Daoy (cell line): Measurements from ENCODE around the gene TMEM129. TPM values are rescaled to one million over a fixed set of nuclear protein-coding genes. Genes with fewer than 3 reads are reported as not detected.

ENCODE experiments used
- DNase-seq: peaks from one replicate; pipeline ENCODE4 v3.0.0-alpha.2; 2015; ENCODE audit warnings: low read depth
- total RNA-seq: library from RNA; depleted of rRNA; stranded (reverse); fragments of >200 nt; shearing (Covaris generic); gene quantifications from 2 replicates; pipeline ENCODE4 v1.2.3, GENCODE V29; 2014

TMEM129 gene
- total RNA-seq, 1 experiment from 2014 or later, result 19.9 TPM

DNA sequence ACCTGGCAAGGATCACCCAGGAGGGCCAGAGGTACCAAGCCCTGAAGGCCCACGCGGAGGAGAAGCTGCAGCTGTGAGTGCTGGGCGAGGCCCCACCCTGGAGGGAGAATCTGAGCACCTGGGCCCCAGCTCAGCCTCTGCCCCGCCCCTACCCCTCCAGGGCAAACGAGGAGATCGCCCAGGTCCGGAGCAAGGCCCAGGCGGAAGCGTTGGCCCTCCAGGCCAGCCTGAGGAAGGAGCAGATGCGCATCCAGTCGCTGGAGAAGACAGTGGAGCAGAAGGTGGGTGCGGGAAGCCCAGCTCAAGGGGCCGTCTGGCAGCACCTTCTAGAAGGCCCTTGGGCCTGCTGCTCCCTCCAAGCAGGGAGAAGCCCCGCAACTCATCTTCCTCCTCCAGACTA, 23.4 kb upstream of the TMEM129 start:
- DNase-seq, result no peak

DNA sequence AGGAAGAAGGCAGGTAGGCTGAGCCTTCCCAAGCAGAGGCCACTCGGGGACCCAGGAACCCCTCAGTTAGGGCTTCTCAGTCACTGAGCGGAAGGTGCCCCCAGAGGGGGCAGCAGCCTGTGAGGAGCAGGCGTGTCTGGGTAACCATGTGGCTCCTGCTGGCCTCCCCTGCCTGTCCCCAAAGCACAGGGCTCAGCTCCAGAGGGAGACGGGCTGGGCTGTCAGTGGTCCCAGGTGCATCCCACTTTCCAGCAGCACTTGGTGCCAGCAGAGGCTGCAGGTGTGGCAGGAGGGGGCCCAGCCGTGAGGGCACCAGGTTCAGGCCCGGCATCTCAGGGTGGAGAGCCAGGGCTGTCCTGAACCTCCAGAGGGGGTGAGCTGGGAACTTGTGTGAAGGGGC, 22.9 kb upstream of the TMEM129 start:
- no peak for DNase-seq

DNA sequence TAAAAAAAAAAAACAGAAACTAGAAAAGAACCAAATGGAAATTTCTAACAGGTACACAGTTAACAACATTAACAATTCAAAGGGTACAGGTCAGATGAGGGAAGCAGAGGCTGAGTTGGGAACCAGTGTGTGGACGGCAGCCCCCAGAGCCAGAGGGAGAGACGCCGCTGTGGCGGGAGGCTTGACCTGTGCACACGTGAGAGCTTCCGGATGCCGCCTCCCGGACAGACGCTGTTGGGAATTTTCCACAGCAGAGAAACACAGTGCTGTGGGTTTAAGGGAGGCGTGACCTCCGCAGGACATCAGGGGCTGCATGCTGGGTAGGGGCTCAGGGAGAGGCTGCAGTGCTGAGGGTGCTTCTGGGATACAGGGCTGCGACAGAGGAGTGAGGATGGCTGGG, 22.4 kb upstream of the TMEM129 start:
- no peak for DNase-seq

DNA sequence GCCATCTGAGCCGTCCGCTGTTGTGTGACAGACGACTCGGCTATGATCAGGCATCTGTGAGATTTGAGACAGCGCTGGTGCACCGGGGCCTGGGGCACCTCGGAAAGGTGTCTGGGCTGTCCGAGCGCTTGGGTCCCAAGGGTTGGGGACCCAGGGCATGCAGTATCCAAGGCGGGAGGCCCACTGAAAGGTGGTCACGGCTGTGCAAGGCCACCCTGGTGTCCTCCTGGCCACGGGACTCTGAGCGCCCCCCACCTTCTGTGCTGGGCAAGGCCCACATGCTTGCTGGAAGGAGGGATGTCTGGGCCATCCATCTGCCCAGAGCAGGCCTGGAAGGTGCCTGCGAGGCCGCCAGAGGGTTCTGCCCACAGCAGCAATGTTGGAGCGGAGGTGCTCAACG, 20.1 kb upstream of the TMEM129 start:
- no peak for DNase-seq

DNA sequence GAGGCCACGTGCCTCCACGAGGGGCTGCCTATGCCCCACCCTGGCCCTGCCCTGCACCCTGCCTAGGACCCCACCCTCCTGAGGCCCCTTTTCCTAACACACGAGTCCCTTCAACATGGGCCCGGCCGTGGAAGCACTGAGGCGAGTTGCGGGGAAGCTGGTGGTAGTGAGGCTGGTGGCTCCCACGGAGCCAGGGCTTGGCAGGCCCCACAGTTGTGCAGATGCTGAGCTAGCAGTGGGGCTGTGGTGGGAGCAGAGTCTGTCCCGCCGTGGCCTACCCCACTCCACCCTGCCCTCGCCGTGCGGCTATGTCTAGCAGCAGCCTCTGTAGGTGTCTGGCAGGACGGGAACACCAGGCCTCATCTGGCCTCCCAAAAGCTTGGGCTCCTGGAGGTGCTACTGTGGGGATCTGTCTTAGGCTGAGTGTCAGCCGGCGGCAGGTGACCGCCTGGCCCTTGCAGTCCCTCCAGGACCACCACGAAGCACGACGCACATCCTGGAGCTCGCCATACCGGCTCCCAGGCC, 19.0 kb upstream of the TMEM129 start:
- no peak for DNase-seq

DNA sequence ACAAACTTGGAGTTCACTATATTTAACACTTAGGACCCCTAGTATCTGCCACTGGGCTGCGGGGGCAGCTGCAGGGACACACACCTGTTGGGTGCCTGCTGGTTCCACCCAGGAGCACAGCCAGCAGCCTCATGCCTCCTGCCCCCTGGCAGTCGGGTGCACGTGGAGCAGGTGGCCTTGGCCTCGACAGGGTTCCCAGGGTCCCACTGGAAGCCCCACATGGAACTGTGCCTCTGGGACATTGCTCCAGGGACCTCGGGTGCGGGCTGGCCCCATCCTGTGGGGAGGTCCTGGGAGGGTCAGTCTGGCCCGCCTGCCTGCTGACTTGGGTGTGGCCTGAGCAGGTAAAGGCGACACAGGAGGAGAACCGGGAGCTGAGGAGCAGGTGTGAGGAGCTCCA, 18.2 kb upstream of the TMEM129 start:
- DNase-seq, result no peak

DNA sequence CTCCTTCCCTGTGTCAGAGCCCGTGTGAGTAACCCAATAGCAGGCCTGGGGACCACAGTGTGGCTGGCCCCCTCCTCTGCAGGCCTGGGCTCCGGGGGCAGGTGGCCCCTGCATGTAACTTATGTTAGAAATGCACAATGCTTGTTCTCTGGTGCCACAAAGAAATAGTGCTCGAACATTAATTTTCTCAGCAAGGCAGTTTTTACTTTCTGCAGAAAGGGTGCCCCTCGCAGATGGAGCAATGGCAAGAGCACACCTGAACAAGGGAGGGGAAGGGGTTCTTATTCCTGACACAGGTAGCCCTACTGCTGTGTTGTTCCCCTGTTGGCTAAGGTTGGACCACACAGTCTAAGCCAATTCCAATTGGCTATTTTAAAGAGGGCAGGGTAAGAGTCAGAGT, 17.3 kb upstream of the TMEM129 start:
- no peak for DNase-seq

DNA sequence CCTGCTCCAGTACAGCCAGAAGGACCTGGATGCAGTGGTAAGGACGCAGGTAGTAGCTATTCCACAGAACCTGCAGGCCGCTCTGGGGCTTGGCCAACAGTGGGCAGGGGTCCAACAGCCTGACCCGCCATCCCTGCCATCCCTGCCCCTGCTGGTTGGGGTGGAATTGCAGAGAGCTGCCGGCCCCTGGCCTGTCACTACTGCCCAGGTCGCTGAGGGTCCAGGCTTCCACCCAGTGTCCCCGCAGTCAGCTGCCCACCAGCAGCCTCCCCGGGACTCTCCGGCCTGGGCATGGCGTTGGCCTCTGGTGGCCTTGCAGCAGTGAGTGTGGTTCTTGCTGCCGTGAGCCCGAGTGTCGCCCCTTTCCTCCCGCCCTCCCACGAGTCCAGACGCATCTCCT, 16.5 kb upstream of the TMEM129 start:
- DNase-seq, result no peak

DNA sequence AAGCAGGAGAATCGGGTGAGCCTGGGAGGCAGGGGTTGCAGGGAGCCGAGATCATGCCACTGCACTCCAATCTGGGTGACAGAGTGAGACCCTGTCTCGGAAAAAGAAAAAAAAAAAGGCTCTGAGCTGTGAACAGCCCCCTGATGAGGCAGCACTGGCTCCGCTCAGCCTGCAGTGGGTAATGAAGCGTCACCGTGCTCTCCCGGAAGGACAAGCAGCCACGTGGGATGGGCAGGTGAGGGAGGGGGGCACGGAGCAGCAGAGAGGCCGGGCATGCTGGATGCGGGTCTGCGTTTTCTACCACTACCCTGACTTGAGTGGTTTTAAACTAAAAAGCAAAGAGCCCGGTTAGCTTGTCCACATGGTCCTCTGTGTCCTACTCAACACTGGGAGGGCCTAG, 15.7 kb upstream of the TMEM129 start:
- DNase-seq, result no peak

DNA sequence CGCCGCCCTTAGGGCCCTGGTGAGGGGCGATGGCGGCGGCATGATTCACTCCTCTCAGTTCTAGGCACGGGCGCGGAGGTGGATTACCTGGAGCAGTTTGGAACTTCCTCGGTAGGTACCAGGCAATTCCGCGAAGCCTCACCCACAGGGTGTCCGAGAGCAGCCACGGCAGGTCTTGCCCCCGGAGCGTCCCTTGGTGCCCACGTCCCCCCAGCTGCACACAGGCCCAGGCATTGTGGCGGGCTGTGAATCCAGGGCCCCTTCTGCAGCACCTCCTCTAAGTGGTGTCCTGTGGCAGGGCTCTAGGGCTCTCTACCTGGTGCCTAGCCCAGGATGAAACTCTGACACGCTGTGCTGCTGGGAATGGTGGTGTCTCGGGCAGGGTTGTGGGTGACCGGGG, 14.1 kb upstream of the TMEM129 start:
- no peak for DNase-seq

DNA sequence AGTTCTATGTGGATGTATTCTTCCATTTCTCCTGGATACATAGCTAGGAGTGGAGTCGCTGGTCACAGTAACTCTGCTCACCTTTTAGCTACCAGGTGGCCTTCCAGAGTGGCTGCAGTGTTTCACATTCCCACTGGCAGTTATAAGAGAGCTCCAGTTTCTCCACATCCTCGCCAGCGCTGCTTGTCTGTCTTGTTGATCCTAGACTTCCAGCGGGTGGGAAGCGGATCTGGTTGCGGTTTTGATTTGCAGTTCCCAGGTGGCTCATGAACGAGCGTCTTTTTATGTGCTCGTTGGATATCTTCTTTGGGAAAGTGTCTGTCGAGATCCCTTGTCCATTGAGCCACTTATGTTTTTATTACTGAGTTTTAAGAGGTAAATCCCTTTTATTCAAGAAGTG, 11.8 kb upstream of the TMEM129 start:
- DNase-seq, result no peak

DNA sequence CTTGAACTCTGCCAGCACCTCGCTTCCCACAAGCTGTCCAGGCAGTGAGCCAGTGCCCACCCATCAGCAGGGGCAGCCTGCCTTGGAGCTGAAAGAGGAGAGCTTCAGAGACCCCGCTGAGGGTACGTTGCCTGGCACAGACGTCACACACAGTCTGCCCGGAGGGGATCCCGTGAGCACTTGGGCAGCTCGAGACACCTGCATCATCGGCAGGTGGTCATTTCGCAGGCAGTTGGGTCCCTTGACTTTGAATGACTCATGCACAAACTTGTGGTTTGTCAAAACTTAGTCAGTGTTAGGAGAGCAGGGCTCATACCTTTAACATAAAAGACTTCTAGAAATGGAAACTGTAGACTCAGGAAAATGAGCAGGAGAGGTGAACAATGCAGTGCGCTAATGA, 10.1 kb upstream of the TMEM129 start:
- peak; percentile 64 for DNase-seq

DNA sequence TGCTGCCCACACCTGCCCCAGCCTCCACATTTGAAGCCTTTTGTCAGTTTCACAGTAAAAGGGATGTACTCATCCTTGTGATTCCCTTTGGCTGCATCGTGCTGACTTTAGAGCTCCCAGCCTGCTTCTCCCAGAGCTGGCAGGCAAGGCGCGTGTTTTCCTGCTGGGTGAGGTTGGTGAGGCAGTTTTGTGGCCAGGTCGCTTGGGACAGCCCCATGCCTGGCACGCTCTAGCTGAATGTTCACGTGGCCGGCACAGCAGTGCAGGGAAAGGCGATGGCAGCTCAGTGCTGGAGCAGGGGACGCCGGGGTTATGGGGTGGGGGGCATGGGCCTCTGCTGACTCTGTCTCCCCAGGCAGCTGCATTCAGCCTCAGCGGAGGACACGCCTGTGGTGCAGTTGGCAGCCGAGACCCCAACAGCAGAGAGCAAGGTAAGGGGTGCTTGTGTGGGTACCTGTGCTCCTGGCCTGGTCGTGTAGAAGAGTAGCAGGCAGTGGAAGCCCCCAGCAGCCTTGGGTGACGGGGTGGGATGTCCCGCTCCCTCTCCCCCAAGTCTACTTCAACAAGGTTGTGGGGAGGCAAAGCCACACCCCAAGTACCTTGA, 9.5 kb upstream of the TMEM129 start:
- no peak for DNase-seq

DNA sequence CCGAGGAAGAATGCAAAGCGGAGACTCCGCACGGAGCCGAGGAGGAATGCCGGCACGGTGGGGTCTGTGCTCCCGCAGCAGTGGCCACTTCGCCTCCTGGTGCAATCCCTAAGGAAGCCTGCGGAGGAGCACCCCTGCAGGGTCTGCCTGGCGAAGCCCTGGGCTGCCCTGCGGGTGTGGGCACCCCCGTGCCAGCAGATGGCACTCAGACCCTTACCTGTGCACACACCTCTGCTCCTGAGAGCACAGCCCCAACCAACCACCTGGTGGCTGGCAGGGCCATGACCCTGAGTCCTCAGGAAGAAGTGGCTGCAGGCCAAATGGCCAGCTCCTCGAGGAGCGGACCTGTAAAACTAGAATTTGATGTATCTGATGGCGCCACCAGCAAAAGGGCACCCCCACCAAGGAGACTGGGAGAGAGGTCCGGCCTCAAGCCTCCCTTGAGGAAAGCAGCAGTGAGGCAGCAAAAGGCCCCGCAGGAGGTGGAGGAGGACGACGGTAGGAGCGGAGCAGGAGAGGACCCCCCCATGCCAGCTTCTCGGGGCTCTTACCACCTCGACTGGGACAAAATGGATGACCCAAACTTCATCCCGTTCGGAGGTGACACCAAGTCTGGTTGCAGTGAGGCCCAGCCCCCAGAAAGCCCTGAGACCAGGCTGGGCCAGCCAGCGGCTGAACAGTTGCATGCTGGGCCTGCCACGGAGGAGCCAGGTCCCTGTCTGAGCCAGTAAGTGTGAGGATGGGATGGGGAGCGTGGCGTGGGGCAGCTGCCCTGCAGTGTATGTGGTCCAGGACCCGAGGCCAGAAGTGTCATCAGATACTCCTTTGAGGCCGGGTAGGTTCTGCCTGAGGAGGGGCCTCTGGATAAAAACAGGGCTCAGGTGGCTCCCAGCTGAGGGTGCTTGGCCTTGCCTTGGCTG, 7.2 kb upstream of the TMEM129 start:
- DNase-seq, result no peak

DNA sequence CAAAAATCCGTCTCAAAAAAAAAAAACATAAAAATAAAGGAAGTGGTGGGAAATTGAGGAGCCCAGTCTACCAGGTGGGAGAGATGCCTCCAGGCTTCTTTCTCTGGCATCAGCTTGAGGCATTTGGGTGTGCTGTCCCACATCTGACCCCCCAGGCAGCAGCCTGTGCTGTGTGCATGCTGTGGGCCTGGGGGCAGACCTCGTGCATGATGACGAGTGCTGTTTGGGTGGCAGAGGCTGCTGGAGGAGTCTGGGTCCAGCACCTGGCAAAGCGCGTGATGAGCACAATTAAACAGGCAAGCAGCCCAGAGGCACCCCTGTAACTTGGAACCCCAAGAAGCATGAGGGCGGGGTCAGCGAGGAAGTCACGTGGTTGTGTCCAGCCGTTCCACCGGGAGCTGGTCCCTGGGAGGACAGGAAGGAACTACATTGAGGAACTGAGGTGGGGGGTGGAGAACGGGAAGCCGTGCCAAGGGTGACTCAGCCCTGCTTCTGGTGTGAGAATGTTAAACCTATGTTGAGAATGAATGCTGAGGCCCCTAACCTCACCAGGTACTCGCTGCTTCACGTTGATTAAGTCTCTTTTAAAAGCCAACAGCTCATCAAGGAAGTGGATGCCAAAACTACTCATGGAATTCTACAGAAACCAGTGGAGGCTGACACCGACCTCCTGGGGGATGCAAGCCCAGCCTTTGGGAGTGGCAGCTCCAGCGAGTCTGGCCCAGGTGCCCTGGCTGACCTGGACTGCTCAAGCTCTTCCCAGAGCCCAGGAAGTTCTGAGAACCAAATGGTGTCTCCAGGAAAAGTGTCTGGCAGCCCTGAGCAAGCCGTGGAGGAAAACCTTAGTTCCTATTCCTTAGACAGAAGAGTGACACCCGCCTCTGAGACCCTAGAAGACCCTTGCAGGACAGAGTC, 6.3 kb upstream of the TMEM129 start:
- peak; percentile 96 for DNase-seq

DNA sequence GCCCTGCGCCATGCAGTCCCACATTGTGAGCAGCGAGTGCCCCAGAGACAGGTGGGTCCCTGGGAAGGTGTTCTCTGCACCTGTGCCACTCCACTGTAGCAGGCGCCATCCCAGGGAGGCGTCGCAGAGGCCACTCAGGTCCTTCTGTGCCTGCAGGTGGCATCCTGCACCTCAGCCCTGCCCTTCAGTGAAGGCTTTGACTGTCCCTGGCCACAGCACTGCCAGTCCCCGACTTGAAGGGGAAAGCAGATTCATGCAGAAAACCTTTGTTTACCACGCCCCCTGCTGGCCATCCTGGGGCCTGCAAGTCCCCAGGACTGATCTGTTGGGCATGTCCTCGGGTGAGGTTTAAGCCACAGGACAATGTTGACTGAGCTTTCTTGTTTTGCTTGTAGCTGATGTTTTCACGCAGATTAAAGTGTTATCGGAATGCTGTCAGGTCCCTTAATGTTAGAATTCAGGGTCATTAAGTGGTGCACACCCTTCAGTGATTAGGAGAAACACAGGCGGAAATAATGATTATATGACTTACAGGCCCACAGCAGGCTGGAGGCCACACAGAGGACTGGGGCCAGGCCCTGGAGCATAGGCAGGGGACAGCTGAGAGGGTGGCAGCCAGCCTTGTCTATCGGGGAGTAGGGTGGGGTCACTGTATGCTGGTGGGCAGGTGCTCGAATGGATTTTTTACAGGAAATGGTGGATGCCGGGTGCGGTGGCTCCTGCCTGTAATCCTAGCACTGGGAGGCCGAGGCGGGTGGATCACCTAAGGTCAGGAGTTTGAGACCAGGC, 5.2 kb upstream of the TMEM129 start:
- peak; percentile 77 for DNase-seq

DNA sequence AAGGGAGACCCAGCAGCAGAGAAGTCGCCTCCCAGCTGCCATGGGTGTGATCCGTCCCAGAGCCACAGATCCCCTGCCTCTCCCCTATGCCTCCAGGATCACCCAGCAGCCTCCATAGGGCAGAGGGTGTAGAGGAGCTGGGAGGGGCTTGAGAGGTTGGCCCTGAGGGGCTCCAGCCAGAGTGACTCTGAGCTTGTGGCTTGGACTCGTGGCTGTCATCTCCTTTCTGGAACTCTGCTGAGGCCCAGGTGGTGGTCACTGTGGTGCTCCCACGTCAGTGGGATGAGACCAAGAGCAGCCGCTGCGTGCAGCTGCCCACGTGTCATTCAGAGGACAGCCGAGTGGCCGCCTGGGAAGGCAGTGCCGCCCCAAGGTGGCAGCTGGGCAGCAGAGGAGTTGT, 4.4 kb upstream of the TMEM129 start:
- no peak for DNase-seq

DNA sequence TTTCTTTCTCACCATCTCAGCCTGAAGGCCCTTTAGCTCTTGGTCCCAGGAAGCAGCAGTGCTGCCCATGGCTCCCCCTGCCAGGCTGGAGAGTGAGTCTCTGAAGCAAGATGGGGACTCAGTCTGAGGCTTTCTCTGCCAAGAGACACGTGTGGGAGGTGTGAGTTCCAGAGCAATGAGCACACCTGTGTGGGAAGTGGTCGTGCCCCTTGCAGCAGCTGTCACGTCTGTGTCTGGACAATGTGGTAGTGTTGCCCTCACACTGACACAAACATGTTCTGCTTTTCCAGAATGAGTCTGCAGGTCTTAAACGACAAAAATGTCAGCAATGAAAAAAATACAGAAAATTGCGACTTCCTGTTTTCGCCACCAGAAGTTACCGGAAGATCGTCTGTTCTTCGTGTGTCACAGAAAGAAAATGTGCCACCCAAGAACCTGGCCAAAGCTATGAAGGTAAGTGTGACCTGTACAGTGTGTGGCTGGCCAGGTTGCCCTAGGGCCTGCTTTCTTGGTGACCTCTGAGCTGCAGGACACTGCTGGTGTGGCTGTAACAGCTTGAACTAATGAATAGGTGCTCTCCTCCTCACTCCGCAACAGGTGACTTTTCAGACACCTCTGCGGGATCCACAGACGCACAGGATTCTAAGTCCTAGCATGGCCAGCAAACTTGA, 2.1 kb upstream of the TMEM129 start:
- DNase-seq, result peak; percentile 2

DNA sequence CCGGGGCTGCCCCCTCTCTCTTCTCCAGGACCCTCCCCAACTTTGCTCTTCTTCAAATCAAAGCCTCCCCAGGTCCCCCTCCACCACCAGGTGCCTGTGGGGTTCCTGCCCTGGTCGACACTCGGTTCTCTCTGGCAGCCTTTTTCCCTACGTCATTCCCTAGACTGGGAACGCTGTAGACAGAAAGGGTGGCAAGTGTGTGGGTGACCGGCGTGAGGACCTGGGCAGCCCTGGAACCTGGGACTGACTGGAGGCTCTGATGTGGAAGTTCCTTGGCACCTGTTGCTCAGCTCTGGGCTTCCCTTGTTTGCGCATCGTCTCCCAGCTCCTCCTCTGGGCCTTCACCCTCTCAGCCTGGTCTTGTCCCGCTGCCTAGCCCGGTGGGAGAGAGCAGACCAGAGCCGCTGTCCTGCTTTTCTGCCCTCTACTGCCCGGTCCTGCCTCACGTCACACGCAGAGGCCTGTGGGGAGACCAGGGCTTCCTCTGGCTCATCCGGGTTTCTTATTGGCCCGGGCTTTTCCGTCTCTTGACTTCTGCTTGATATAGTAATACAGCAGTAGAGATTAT, 1.5 kb upstream of the TMEM129 start:
- peak; percentile 4 for DNase-seq
